Osteocyte (in vitro differentiated cells): ENCODE measurements around the gene C1orf146. TPM values are rescaled to one million over a fixed set of nuclear protein-coding genes. Genes with fewer than 3 reads are reported as not detected.

ENCODE experiments used
- DNase-seq: peaks from one replicate; pipeline ENCODE4 v3.0.0; 2021; ENCODE audit warnings: mixed read lengths; ENCODE audit not compliant: unreplicated experiment; ENCODE audit errors: extremely low spot score
- H3K27ac Mint-ChIP-seq: one replicate; pipeline ENCODE4 v1.8.0; 2021; ENCODE audit warnings: mild to moderate bottlenecking, mixed read lengths; ENCODE audit not compliant: unreplicated experiment
- H3K27me3 Mint-ChIP-seq: one replicate; pipeline ENCODE4 v1.8.0; 2021; ENCODE audit warnings: mixed read lengths; ENCODE audit not compliant: unreplicated experiment
- H3K36me3 Mint-ChIP-seq: one replicate; pipeline ENCODE4 v1.8.0; 2021; ENCODE audit warnings: mixed read lengths; ENCODE audit not compliant: unreplicated experiment
- H3K4me1 Mint-ChIP-seq: one replicate; pipeline ENCODE4 v1.8.0; 2021; ENCODE audit warnings: mixed read lengths; ENCODE audit not compliant: unreplicated experiment
- H3K4me3 Mint-ChIP-seq: one replicate; pipeline ENCODE4 v1.8.0; 2021; ENCODE audit warnings: mild to moderate bottlenecking, moderate library complexity, mixed read lengths; ENCODE audit not compliant: unreplicated experiment
- H3K9me3 Mint-ChIP-seq: one replicate; pipeline ENCODE4 v1.8.0; 2021; ENCODE audit warnings: mixed read lengths; ENCODE audit not compliant: unreplicated experiment
- CTCF ChIP-seq: fragments of 200-600 bp; sonication (generic); IDR thresholded peaks from 2 replicates; pipeline ENCODE4 v1.5.0; 2021; ENCODE audit warnings: antibody characterized with exemption, mild to moderate bottlenecking, moderate library complexity
- total RNA-seq: library from RNA; stranded (reverse); gene quantifications from 2 replicates; pipeline ENCODE4 v1.2.1, GENCODE V29; 2021

Gene C1orf146
- total RNA-seq, 1 donor from 2014 or later, result not detected

GRCh38 chr1:92291372-92291999 lies 73.8 kb downstream of the C1orf146 start:
- no peaks in the 10 kb centered on the region for H3K27me3 Mint-ChIP-seq
- no peak overlapping the region for H3K27ac Mint-ChIP-seq
- no peak for DNase-seq
- H3K4me1 Mint-ChIP-seq, result peaks cover 4% of the 10 kb centered on the region
- no peak overlapping the region for H3K4me3 Mint-ChIP-seq
- H3K9me3 Mint-ChIP-seq, result no peaks in the 10 kb centered on the region
- H3K36me3 Mint-ChIP-seq, result peaks cover 29% of the 10 kb centered on the region
- TF ChIP-seq CTCF, result peak; percentile 82

Other genes starting within 250 kb of the C1orf146 start
- gene EPHX4, start 187.9 kb upstream of the C1orf146 start, total RNA-seq, result 0.26 TPM in 1 of 2 replicates, not detected in the other
- gene SETSIP, start 142.5 kb upstream of the C1orf146 start, total RNA-seq, result not detected in 2 replicates
- 1.9 and 2.0 TPM in 2 replicates for gene BTBD8, start 137.6 kb upstream of the C1orf146 start, total RNA-seq
- gene GLMN, start 81.1 kb downstream of the C1orf146 start, total RNA-seq, result 11.8 and 12.1 TPM in 2 replicates
- gene RPAP2, start 81.1 kb downstream of the C1orf146 start, total RNA-seq, result 29.0 and 32.6 TPM in 2 replicates